Hepatic stellate cell (primary cell): ENCODE data around the gene PPFIBP1.

ENCODE experiments used
- DNase-seq: peaks from one replicate; pipeline ENCODE4 v3.0.0; 2011; ENCODE audit warnings: low spot score

The PPFIBP1 gene

GRCh38 chr12:27523642-27524493 is at the start of gene PPFIBP1:
Gene PPFIBP1, plus strand, starts transcription at chr12:27524206. Its CDS starts 109,191 bp downstream, at chr12:27633397.
- peak; percentile 96 for DNase-seq

GRCh38 chr12:27474344-27474743 is 49.7 kb upstream of the PPFIBP1 start:
- DNase-seq, result peak; percentile 63

GRCh38 chr12:27477049-27477448 is 47.0 kb upstream of the PPFIBP1 start:
- no peak for DNase-seq

GRCh38 chr12:27478949-27479348 is 45.1 kb upstream of the PPFIBP1 start:
- DNase-seq, result no peak

- DNase-seq, result no peak
Observed at GRCh38 chr12:27480016-27480415, 44.0 kb upstream of the PPFIBP1 start.

GRCh38 chr12:27486961-27487360 is 37.0 kb upstream of the PPFIBP1 start:
- DNase-seq, result no peak

- no peak for DNase-seq
Observed at GRCh38 chr12:27488479-27488878, 35.5 kb upstream of the PPFIBP1 start.

GRCh38 chr12:27491226-27491625 is 32.8 kb upstream of the PPFIBP1 start:
- no peak for DNase-seq

GRCh38 chr12:27493260-27493940 is 30.6 kb upstream of the PPFIBP1 start:
- no peak for DNase-seq

GRCh38 chr12:27497446-27497845 is 26.6 kb upstream of the PPFIBP1 start:
- DNase-seq, result no peak

- no peak for DNase-seq
Observed at GRCh38 chr12:27498149-27498548, 25.9 kb upstream of the PPFIBP1 start.

- no peak for DNase-seq
Observed at GRCh38 chr12:27498761-27499160, 25.2 kb upstream of the PPFIBP1 start.

GRCh38 chr12:27499377-27499776 is 24.6 kb upstream of the PPFIBP1 start:
- no peak for DNase-seq

- no peak for DNase-seq
Observed at GRCh38 chr12:27500546-27500945, 23.5 kb upstream of the PPFIBP1 start.

- no peak for DNase-seq
Observed at GRCh38 chr12:27502021-27502435, 22.0 kb upstream of the PPFIBP1 start.

- no peak for DNase-seq
Observed at GRCh38 chr12:27504507-27504906, 19.5 kb upstream of the PPFIBP1 start.

GRCh38 chr12:27505109-27505508 is 18.9 kb upstream of the PPFIBP1 start:
- DNase-seq, result peak; percentile 35

GRCh38 chr12:27505761-27506160 is 18.2 kb upstream of the PPFIBP1 start:
- DNase-seq, result no peak

- DNase-seq, result no peak
Observed at GRCh38 chr12:27506645-27507189, 17.3 kb upstream of the PPFIBP1 start.

- no peak for DNase-seq
Observed at GRCh38 chr12:27508736-27509431, 15.1 kb upstream of the PPFIBP1 start.

- DNase-seq, result no peak
Observed at GRCh38 chr12:27511031-27511722, 12.8 kb upstream of the PPFIBP1 start.

- no peak for DNase-seq
Observed at GRCh38 chr12:27511723-27512045, 12.3 kb upstream of the PPFIBP1 start.
